Stimulated activated CD8-positive, alpha-beta memory T cell treated with anti-CD3 and anti-CD28 coated beads, Interleukin-4, amount 100 ng/mL, for 1 hour (primary cell): ENCODE data around the gene ZNF223.

Experiments used
- DNase-seq, 2 donors: peaks; one replicate each; pipeline ENCODE4 v3.0.0-alpha.2; 2020; ENCODE audit warnings: low read depth in 2 of 2, low spot score in 1 of 2

ZNF223 gene

GRCh38 chr19:44051650-44052402 is at the start of gene ZNF223:
Gene ZNF223 (plus strand): TSS chr19:44052036. CDS start chr19:44055177, 3,141 bp downstream.
- peak in 1 of 2 donors; percentile 33 for DNase-seq

DNA sequence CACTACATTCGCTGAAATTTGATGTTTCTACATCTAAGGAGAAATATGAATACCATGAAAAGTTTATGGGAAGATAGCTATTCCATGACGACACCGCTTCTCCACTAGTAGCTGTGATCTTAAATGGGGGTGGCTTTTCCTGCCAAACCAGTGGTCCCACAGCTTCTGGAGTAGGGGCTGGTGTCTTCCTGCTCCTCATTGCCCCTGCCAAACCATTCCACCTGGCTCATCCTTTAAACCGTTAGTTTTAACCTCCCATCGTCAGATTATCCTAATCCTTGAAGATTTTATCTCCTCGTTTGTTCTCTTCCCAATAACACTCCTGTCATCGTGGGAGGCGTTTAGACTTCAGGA is 49.6 kb upstream of the ZNF223 start:
- DNase-seq = no peak

DNA sequence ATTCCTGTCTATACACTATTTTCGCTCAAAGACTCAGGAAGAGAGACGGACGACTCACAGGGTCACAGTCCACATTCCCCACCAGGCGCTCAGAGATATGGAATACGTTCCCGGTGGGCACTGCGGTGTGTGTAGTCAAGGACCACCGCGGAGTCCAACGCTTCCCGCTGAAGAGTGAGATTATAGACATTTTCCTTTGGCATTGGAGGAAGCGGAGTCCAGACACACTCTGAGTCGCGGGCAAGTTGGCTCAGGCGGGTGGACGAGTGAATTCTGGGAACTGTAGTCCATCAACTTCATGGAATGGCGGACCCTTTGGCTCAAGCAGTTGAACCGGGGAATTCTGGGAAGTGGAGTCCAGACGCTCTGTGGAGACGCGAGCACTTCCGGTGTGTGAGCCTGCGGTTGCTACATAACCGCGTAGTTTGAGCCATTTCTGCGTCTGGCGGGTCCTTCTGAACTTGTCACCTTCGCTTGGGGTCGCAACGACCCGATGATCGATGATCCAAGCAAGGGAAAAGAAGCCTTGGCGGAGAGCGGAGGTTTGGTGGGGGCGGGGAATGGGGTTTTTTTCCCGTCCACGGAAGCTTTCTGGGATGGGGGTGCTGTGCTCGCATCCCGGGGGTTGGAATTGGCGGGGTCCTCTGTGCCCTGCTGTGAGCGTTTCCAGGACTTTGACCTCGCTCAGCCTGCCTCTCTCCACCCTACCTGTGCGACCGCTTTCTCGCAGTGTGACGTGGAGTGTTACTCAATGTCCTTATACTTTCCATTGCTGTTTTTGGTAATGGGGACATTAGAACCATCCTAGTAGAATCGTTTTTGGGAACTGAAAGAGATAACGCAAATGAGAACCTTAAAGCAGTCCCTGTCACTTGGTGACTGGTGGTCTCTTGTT is 49.0 kb upstream of the ZNF223 start, which contains the start of gene ZNF230:
Gene ZNF230, plus strand, starts transcription at position 392 of the 895 bp plus-strand sequence. CDS start 4,122 bp downstream, outside the sequence.
- DNase-seq = peak; percentile 50 to 68

DNA sequence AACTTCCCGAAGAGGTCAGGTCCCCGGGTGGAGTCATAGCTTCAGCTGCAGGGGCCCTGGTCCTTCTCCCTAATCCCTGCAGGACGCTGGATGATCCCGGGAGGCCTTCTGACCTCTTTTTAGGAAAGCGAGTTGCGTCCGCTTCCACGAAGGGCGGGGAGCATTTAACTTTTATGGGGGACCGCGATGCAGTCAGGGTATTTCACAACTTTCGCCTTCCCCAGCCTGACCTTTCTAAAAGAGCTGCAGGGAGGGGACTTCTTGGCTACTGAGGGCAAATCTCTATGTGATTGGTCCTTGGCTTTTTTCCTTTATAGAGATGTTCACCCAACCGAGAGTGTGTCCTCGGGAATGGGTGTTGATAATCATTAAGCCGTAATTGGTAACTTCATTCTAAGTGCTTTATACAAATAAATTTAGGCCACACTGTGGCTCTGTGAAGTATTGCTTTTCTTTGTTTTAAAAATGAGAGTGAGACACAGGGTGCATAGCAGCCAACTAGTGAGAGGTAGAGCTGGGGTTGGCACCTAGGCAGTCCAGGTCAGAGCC is 48.3 kb upstream of the ZNF223 start:
- DNase-seq = no peak

- DNase-seq = no peak
These were observed 45.9 kb upstream of the ZNF223 start for GRCh38 chr19:44005973-44006372.

- DNase-seq = no peak
These were observed 44.4 kb upstream of the ZNF223 start for GRCh38 chr19:44007473-44007872.

DNA sequence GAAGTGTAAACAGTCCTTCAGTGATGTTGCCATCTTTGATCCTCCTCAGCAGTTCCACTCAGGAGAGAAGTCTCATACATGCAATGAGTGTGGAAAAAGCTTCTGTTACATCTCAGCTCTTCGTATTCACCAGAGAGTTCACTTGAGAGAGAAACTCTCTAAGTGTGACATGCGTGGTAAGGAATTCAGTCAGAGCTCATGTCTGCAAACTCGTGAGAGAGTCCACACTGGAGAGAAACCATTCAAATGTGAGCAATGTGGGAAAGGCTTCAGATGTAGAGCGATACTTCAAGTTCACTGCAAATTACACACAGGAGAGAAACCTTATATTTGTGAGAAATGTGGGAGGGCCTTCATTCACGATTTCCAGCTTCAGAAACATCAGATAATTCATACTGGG is 41.4 kb upstream of the ZNF223 start:
- DNase-seq = no peak

- DNase-seq = no peak
These were observed 32.3 kb upstream of the ZNF223 start for GRCh38 chr19:44019498-44019897.

DNA sequence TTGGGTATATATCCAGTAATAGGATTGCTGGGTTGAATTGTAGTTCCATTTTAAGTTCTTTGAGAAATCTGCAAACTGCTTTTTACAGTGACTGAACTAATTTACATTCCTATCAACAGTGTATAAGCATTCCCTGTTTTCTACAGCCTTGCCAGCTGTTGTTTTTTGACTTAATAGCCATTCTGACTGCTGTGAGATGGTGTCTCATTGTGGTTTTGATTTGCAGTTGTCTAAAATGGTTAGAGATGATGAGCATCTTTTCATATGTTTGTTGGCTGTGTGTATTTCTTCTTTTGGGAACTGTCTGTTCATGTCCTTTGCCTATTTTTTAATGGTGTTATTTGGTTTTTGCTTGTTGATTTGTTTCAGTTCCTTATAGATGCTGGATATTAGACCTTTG is 30.6 kb upstream of the ZNF223 start:
- DNase-seq = no peak

- DNase-seq = no peak
These were observed 27.0 kb upstream of the ZNF223 start for GRCh38 chr19:44024900-44025216.

GRCh38 chr19:44025217-44025936 is 26.5 kb upstream of the ZNF223 start, which contains the start of gene ZNF222:
Gene ZNF222 (plus strand): TSS chr19:44025379. CDS start chr19:44025437, 58 bp downstream.
- DNase-seq = peak; percentile 54 to 55

DNA sequence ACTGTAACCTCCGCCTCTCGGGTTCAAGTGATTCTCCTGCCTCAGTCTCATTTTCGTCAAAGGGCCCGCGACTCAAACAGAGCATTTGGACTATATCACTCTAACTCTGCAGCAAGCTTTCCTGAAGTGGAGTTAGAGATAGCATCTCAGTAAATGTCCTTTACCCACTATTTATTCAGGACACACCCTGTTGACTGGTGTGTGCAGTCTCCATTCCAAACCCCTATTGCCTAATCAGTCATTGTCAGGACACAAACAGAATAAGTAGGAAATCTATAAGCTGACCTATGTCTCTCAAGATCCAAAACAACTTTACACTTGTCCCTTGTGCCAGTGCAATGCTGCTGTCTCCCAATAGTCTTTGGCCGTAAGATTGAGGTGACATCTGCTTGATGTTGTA is 25.2 kb upstream of the ZNF223 start:
- DNase-seq = no peak

GRCh38 chr19:44032001-44032610 is 19.7 kb upstream of the ZNF223 start:
- DNase-seq = no peak

- no peak for DNase-seq
These were observed 9.7 kb upstream of the ZNF223 start for GRCh38 chr19:44042147-44042546.

DNA sequence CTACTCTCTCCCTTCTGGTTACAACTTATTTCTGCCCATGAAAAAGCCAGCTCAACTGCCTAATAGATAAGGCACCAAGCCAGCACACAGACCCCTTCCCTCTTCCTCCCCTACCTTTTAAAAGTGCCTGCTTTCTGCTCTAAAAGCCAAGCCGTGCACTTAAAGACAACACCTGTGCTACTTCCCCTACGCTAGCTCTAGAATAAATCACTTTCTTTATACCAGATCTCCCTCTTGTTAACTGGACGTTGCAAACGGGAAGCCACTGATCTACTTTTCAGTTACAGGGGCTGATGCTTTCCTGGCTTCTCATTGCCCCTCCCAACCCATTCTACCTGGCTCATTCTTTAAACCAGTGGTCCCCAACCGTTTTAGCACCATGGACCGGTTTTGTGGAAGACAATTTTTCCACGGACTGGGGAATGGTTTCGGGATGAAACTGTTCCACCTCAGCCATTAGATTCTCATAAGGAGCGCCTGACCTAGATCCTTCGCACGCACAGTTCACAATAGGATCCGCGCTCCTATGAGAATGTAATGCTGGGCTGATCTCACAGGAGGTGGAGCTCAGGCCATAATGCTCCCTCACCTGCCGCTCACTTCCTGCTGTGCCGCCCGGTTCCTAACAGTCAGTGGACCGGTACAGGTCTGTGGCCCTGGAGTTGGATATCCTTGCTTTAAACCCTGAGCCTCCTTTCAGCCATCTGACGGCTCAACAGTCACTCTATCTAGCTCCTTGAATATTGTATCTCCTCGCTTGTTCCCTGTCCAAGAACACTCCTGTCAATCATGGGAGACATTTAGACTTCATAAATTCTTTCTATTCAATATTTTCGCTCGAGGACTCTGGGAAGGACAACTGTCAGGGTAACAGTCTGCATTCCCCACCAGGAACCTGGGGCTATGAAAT is 841 bp upstream of the ZNF223 start:
- DNase-seq = no peak

GRCh38 chr19:44055870-44056269 is 4.0 kb downstream of the ZNF223 start:
- no peak for DNase-seq

DNA sequence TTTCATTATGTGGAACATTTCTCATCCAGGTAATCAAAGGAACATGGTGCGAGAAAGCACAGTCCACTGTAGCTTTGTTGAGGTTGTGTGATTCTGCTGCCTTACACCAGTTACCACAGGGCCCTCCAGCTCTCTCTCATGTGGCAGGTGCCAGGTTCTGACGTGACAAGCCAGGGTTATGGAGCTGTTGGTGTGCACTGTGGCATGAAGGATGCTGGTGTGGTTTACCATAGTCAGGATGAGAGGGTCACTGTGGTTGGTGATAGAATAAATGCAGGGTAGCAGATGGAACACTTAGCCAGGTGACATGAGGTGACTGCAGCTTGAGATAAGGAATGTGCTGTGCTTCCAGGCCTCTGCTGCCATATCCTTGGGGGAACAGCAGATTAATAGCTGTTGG is 7.4 kb downstream of the ZNF223 start:
- DNase-seq = no peak

DNA sequence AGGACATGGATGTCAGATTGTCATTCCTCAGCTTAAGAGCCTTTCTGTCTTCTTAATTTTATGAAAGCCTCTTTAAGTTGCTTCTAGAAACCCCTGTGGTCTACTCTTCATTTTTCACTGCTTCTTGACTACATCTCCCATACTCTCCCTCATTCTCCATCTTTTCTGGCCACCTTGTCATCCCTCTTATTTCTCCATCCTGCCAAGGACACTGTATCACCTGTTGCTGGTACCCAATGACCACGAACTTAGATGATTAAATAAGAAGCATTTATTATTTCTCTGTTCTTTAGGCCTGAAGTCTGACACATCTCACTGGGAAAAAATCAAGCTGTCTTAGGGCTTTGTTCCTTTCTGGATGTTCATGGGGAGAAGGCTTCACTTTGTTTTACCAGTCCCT is 9.2 kb downstream of the ZNF223 start:
- DNase-seq = no peak

- no peak for DNase-seq
These were observed 14.5 kb downstream of the ZNF223 start for GRCh38 chr19:44066305-44066704.

- no peak for DNase-seq
These were observed 17.6 kb downstream of the ZNF223 start for GRCh38 chr19:44069415-44069814.
